GM19099 (cell line): ENCODE results near the gene FRAT2.

ENCODE experiments used
- POLR2A ChIP-seq: IDR thresholded peaks from 3 replicates; pipeline ENCODE4 v1.6.1; 2011; ENCODE audit warnings: low read depth; ENCODE audit not compliant: insufficient read length; ENCODE audit errors: extremely low read depth

The FRAT2 gene

GRCh38 chr10:97362310-97363033, 27.9 kb upstream of the FRAT2 start:
- no peak for TF ChIP-seq POLR2A

DNA sequence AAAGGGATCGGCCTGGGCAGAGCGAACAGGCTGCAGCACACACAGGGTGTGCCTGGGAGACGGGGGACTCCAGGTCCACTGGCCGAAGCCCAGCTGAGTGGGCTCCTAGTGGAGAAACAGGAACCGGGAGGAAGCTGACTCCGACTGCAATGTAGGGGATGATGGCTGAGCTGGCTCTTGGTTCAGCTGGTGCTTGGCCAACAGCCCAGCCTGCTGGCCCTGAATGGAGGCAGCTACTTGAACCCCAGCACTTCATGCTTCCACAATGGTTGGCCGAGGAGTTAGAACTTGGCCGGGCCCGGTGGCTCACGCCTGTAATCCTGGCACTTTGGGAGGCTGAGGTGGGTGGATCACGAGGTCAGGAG, 27.0 kb upstream of the FRAT2 start:
- no peak for TF ChIP-seq POLR2A

GRCh38 chr10:97360705-97361536, 26.4 kb upstream of the FRAT2 start:
- TF ChIP-seq POLR2A: no peak

GRCh38 chr10:97358781-97359180, 24.3 kb upstream of the FRAT2 start:
- no peak for TF ChIP-seq POLR2A

DNA sequence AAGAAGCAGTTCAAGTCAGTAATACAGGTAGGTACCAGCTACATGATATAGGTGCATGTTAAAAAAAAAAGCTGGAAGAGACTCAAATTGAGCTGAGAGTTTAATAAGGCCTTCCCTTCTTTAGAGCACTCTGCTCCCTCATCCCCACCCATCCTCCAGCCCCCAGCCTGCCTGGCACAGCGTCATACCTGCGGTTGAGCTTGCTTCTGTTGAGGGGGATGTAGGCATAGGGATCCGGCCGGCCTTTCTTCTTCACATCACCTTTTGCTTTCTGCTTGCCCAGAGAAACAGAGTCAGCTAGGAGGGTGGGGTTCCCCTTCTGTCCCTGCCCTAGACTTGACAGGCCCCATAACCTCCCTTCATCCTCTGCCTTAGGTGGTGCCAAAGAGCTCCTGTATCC, 23.8 kb upstream of the FRAT2 start:
- TF ChIP-seq POLR2A: no peak

DNA sequence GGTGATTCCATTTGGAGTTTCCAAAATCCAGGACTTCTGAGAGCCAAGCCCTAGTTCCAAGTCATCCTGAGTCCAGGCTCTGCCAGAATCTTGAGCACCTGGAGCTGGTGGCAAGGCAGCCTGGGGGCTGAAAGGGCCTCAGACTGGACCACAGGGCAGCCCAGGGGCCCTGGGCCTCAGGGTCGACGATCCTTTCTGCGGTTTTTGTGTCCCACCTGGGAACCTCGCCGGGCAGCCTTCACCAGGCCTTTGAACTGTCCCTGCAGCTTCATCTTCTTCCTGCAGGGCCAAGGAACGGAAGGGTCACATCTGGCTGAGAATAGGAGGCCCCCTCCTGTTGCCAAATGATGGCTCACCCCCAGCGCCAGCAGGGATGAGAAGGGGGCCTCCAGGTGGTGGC, 22.4 kb upstream of the FRAT2 start:
- no peak for TF ChIP-seq POLR2A

DNA sequence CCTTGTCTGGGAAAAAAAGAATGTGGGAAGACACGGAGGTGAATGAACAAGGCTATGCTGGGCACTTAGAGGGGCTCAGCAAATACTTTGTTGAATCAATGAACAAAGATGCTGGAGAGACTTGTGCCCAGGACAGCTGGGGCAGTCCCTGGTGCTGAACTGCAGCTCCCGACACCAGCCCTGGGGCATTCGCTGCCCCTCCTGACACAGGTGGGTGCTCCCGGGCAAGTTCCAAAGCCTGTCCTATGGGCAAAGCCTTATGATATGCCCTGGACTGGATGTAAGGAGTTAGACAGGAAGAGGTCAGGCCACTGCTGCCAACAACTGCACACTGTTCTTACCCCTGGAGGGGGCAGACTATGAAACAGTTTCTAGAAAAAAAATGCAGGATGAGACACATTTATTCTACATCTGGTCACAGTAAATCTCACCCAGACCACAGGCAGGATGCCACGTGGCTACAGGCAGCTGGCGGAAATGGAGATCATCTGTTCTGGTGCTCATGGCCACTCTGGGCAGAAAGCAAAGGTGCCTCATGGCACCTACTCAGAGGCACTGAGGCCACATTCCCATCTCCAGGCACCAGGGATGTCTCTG, 21.9 kb upstream of the FRAT2 start:
- TF ChIP-seq POLR2A: no peak

GRCh38 chr10:97355571-97355975, 21.0 kb upstream of the FRAT2 start:
- no peak for TF ChIP-seq POLR2A

DNA sequence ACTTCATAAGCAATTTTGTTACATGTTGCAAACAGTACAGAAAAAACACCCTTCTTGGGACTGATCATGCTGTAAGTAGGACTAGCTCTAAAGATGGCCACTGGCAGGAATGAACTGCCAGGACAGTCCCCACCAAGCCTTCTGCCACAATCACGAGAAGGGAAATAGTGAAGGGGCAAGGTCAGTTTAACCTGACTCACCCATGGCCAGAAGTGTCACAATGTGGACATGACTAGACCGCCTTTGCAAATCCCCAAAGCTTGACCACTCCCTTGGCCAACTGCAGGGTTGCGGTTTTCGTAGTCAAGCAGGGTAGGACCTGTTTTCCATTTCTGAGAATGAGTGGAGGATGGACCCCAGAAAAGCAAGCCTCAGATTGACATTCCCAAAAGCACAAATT, 19.4 kb upstream of the FRAT2 start:
- TF ChIP-seq POLR2A: no peak

- no peak for TF ChIP-seq POLR2A
Observed at GRCh38 chr10:97349752-97350513, 15.4 kb upstream of the FRAT2 start.

GRCh38 chr10:97347317-97347716, 12.8 kb upstream of the FRAT2 start:
- TF ChIP-seq POLR2A: no peak

GRCh38 chr10:97341416-97341815, 6.9 kb upstream of the FRAT2 start:
- TF ChIP-seq POLR2A: no peak

- no peak for TF ChIP-seq POLR2A
Observed at GRCh38 chr10:97338041-97338440, 3.5 kb upstream of the FRAT2 start.

DNA sequence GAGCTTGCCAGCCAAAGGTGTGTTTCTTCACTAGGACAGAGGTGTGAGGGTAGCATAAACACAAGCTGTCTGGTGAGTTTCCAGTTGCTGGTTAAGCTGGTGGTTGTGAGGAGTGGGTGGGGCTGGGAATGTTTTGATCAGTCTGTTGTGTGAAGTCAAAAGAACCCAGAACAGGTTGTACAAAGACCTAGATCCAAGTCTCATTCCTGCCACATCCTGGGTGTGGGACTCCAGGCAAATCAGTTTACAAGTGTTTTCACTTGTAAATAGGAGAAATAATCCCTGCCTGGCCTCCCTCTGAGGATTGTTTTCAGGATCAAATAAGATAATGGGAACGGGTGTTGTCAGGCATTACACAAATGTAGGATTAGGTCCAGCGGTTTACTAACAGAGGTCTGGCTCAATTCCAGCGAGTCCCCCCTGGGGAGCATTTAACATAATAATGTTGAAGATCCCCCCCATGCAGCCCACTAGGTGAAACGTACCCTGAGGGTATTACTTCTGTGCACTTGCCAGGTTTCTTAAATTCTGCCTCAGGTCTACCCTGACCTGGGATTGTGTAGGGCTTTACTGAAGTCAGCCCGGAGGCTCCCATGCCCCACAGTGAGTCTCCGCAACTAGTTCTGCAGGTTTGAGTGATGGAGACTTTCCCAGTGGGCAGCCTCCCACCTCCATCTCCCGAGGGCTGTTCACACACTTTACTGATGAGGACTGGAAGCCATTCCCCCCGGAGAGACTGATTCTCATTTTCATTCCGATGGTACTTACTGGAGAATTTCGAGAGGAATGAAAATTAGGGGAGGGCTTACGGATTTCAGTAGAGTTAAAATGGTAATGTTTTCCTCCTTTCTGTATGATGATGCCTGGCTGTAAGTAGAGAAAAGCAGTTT, 2.7 kb upstream of the FRAT2 start:
- no peak for TF ChIP-seq POLR2A
